ENCODE measurements around the gene MAPK13.

DNA sequence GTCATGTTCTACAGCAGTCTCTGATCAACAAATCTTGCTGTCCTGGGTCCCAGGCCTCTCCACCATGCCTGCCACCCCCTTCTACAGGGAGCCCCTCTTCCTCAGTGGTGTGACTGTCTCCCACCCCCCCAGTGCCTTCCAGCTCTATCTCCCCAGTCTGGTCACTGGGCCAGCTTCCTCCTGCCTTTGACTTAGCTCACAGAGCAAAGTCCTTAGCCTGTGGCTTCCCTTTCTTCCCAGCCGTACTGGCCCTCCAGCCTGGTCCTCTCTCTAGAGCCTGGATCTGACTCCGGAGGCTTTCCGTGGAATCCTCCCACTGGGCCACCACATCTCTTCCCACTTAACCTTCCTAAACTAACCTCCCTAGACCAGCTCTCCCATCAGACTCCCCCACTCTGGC, 17.0 kb downstream of the MAPK13 start:
- TF ChIP-seq, protein P1, sequence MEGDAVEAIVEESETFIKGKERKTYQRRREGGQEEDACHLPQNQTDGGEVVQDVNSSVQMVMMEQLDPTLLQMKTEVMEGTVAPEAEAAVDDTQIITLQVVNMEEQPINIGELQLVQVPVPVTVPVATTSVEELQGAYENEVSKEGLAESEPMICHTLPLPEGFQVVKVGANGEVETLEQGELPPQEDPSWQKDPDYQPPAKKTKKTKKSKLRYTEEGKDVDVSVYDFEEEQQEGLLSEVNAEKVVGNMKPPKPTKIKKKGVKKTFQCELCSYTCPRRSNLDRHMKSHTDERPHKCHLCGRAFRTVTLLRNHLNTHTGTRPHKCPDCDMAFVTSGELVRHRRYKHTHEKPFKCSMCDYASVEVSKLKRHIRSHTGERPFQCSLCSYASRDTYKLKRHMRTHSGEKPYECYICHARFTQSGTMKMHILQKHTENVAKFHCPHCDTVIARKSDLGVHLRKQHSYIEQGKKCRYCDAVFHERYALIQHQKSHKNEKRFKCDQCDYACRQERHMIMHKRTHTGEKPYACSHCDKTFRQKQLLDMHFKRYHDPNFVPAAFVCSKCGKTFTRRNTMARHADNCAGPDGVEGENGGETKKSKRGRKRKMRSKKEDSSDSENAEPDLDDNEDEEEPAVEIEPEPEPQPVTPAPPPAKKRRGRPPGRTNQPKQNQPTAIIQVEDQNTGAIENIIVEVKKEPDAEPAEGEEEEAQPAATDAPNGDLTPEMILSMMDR (IDR thresholded peaks at IDR 0.05; ENCODE audit: insufficient read depth, low read depth, low read length) = no peak
- no peak for TF ChIP-seq EZH2 (IDR thresholded peaks at IDR 0.05; ENCODE audit: insufficient read depth, low read length)
